A204.1 (cell line): ENCODE measurements around the gene DCPS.

Experiments used
- FAIRE-seq: peaks from 2 replicates; lab custom pipeline; 2012; peaks lifted over from hg19 to GRCh38; lab: Jason Lieb, UNC

Gene DCPS

DNA sequence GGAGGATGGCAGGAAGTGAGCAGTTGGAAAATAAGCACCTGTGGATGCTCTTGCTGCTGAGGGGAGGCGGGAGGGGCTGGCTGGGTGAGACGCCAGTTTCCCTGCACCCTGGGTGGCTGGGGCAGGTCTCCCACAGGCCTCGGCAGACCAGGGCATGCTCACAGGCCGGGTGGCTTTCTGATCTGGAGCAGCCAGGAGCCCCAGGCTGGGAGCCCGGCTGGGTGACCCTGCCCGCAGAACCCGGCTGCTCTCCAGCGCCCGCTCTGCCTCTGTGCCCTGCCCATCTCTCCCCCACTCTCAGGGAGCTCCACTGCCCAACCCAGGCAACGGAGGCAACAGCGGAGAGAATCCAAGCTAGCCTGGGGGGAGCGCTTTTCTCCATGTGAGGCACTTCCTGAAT, 24.6 kb downstream of the DCPS start:
- no peak for FAIRE-seq

DNA sequence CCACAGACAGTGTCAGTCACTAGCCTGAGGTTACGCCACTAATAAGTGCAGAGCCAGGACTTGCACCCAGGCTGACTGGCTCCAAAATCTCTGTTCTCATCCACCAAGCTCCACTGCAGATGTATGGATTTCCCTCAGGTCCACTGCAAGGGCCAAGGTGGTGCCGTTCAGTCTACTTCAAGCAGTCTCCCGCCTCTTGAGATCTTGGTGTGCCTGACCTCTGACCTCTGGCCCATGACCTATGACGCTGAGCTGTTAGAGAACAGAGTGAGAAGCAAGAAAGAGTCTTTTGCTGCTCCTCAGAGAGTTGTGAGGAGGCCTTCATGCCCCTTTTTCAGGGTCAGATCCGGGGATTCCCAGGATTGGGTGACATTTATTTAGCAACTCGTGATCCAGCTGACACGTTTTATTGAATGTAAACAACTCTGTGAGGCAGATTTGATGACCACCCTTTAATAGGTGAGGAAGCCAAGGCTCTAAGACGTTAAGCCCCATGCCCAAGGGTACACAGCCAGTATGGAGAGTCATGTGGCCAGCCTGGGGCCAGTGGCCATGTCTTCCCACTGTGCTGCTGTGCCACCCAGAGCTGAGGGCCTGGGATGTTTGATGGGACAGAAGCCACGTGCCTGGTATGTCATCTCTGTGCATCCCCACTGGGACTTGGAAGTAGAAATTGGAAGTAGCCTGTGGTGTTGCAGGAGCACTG, 25.2 kb downstream of the DCPS start:
- no peak for FAIRE-seq

DNA sequence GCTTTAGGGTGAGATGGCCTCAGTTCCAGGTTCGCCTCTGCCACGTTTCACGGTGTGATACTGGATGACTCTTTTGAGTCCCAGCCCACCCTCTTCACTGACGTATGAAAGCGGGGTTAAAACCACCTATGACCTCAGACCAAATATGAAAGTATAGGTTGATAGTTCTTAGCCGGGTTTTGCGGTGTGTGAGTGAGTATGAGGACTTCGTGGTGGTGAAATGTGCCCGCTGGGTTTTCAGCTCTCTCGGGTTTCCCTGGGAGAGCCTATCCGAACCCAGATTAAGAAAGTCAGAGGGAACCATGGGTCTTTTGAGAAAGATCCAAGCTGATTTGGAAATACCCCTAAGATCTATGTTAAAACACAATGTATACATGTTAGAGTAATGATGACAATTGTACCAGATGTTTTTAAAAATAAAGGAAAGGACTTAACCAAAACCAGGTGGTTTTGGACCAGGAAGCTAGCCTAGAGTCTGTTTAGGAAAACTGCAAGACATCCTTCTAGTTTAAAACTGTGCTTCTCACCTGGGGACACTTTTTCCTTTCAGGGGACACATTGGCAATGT, 25.9 kb downstream of the DCPS start:
- no peak for FAIRE-seq

DNA sequence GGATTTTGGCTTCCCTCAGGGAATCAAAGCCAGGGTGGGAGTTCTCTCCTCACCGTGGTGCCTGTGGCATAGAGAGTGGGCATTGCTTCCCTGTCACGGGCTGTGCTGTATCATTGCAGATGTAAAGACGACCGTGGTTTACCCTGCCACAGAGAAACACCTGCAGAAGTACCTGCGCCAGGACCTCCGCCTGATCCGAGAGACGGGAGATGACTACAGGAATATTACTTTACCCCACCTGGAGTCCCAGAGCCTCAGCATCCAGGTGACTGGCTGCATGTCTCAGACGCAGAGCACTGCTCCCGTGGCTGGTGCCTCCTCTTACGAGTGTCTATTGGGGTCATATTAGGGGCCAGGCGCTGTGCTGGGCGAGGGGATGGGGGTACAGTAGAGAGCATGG, 27.4 kb downstream of the DCPS start:
- FAIRE-seq, result no peak

DNA sequence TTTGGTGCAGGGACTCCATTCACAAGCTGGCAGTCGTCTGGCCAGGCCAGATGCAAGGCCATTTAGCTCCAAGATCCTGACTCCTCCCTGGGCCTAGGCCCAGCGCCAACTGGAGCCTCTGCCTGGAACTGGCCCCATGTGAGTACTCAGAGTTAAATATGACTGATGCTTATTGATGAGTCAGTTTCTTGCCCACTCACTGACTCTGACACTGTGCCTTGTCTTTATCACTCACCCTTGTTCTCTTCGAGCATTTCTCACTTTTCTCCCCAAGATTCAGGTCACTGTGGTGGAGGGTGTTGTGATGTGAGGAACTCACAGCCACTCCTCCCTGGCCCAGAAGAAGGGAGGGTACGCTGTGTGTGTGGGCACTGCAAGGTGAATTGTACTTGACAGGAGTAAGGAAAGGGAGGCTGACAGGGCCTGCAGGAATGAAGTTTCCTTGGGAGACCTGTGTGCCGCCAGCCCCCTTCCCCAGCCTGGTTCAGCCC, 28.4 kb downstream of the DCPS start:
- no peak for FAIRE-seq

DNA sequence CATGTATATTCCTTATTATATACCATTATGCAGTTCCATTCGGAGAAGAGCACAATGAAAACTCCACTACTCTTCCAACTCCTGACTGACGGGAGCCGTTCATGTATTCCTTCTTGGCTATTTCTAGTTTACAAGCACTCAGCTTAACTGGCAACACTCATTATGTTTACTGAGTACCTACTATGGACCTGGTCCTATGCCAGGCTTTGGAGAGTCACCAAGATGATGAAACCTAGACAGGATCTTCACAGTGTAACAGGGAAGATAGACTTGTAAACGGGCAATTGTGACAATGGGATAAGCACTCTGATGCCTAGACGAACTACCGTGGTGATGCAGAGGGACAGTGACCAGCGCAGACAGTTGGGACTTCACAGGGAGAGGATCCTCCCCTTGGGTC, 29.3 kb downstream of the DCPS start:
- no peak for FAIRE-seq

DNA sequence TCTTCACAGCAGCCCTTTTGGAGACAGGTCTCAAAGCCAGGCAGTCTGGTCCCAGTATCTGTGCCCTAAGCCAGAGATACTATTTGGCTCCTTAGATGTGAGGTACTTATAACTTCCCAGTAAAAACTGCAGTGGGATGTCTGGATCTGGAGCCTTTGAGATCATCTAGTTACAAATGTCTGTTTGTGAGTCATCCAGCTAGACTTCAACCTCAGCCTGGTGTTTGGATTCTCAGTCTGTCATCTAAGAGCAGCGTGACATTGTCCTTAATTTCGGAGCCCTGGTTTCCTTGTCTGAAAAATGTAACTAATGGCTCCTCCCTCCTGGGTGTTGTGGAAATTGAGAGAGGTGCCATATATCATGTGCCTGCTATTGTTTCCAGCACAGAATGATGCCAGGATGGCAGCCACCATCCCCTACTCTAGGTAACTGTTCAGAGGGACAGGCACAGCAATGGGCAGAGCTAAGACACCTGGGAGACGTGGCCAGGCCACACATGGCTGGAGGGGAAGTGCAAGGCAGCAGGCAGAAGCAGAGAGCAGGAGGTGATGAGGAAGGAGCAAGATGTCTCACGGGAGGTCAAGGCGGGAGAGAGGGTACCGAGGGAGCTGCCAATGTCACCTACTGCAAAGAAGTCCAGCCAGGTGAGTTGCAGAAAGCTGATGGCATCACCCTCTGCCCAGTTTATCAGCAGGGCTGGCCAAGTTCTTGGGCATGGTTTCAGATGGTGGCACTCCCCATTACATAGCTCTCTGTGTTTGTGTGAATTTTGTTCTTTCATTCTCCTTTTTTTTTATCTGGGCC, 31.0 kb downstream of the DCPS start:
- FAIRE-seq, result no peak

DNA sequence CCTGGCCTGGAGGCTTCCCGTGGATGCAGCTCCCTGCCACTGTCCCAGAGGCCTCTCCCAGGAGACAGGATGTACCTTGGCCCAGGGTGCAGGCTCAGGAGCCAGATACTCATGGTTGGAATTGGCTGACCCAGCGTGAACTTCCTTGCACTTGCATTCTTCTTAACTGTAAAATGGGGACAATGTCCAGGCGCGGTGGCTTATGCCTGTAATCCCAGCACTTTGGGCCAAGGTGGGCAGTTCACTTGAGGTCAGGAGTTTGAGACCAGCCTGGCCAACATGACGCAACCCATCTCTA, 31.6 kb downstream of the DCPS start:
- FAIRE-seq, result no peak

DNA sequence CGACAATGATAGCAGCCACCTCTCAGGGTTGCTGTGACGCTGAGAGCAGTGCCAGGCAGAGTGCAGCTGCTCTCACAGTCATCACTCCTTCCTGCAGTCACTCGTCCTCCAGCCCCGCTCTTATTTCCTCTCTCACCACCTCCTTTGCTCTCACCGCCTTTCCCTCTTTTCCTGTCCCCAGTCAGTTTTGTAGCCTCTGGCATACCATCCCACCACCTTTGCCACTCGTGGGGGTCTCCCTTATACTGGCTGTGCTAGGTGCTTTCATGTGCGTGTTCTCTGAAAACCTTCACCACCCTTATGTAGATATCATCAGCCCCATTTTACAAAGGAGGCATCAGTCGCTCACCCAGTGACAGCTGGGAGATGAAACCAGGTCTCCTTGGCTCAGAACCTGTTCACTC, 32.3 kb downstream of the DCPS start:
- no peak for FAIRE-seq

DNA sequence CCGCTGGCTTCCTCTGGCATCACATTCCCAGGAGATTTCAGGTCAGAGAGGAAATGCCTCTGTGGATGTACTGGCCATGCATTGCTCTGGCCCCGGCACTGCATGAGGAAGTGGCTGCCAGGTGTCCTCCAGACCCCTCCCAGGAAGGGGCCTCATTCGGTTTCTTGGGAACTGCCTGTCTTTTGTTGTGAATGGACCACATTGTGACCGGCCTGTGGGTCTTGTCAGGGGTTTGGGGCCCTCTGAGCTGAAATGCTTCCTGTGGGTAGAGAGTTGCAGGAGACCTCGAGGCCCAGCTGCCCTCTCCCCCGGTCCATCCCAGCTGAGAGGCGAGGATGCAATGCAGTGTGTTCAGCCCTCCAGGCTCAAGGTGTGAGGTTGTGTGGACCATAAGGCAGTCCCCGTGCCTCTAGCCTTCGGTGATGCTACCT, 32.8 kb downstream of the DCPS start:
- FAIRE-seq, result no peak

DNA sequence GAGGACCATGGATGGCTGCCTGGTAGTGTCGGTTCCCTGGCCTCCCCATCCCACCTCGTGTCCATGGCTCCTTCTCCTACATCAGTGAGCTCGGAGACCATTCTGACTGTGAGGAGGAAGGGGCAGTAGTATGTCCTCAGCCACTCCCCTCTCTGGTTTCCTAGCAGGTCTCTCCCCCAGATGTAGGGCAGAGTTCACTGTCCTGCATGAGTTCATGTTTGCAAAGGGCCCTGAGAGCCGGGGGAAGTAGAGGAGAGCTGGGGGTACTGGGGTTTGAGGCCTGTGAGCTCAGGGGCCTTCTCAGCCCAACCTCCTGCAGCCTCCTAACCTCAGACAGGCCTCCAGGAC, 33.2 kb downstream of the DCPS start:
- FAIRE-seq, result no peak

DNA sequence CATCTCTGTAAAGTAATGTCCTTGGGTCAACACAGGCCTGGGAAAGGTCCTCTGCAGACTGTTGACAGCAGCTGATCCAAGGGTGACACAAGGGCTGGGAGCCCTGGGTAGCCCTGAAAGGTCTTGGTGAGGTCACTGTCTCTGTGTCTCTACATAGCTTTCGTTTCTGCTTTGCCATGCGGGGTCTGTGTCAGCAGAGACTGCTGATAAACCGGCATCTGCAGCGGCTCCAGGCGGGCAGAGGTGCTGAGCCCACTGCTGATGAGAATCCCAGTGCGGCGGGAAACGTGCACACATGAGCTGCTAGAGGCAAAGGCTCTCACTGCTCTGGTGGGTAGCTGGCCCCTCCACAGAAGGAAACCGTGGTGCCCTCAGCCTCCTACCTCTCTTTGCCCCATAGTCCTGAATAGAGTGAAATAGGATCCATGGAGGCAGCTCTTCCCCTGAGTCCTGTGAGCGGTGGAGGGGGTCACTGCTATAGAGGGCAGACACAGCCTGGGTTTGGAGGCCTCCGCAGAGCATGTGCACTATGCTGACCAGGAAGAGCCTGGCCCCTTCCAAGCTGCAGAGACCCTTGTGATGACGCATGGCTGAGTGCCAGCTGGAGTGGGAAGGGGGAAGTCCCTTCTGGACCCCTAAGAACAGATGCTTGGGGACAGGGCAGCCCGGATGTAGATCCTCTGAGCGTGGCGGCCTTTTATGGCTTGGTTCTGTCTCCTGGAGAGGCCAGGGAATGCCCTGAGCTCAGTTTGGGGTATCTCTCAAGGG, 33.8 kb downstream of the DCPS start:
- FAIRE-seq, result no peak

DNA sequence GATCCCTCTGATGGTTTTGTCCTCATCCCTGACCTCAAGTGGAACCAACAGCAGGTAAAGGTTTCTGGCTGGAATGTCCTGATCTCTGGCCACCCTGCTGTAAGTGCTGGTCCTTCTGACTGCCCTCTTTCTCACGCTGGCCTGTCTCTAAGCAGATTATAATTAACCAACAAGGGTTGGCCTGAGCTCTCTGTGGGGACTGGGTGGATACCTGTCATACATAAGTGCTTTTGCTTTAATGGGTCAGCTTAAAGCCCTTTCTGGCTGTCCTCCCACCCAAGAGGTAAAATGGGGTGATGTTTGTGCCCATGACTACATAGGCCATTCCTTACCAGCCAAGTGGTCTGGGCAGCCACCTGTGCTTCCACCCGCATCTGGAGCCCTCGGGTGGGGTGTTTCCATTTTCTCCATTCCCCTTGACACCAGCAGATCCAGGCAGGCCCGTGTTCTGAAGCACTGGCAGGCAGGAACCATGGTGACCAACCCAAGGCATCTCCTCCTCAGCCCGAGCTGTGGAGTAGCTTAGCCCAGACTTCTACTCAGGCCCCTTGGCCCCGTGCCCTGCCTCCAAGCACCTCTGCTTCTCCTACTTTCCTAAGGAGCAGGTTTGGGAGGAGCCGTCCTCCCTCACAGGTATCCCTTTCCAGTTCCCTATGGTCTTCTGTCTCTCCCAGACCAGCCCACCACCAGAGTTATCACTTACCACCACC, 34.6 kb downstream of the DCPS start:
- no peak for FAIRE-seq

DNA sequence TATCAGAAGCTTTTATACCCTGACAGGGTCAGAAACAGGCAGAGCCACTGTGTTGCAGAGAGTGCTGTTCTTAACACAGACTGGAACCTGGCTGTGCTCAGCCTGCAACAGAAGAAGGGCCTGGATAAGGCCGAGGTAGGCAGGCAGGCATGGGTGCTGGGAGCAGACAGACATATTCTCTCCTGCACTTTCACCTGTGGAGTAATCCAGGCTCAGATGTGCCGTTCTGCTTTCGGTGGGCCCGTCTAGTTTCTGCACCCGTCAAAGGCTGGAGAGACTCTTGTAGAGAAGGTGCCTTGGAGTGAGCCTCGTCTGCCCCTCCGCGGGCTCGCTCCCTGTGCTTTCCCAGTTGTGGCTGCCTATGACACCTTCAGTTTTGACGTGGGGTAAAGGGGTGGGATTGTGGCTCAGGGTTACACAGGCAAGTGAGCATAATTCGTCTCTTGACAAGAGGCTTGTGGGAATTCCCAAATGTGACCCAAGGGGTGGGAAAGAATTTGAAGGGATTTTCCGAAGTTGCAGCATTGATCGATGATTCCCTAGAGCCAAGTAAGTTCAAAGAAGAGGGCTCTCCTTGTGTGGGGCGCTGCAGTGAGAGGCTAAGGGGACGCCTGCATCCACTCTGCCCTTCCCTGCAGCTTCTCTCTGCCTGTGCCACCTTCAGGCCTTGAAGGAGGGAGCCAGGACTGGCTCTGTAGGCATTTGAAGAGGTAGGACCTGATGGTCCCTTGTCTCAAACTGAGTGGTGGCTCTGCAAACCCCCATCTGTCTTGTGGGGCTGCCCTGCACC, 35.4 kb downstream of the DCPS start:
- FAIRE-seq, result no peak

DNA sequence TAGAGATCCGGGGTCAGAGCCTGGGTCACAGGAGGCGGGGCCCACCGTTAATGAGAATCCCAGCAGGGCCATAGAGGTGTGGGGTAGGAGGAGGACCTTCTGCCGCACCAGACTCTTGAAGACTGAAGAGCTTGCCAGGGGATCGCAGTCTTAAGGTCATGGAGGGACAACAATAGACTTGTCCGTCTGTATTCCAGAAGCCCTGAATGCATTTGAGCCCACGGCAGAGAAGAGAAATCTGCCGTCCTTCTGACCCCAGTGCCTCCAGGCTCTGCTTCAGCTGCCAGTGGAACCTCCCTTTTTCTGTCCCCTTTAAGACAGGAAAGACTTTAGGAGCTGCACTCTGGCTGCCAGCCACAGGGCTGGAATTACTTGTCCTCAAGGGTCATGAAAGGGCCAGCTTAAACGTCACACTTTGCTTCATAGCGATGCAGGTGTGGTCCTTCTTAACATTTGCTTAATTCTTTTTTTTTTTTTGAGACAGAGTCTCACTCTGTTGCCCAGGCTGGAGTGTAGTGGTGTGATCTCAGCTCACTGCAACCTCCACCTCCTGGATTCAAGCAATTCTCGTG, 36.1 kb downstream of the DCPS start:
- FAIRE-seq, result no peak

DNA sequence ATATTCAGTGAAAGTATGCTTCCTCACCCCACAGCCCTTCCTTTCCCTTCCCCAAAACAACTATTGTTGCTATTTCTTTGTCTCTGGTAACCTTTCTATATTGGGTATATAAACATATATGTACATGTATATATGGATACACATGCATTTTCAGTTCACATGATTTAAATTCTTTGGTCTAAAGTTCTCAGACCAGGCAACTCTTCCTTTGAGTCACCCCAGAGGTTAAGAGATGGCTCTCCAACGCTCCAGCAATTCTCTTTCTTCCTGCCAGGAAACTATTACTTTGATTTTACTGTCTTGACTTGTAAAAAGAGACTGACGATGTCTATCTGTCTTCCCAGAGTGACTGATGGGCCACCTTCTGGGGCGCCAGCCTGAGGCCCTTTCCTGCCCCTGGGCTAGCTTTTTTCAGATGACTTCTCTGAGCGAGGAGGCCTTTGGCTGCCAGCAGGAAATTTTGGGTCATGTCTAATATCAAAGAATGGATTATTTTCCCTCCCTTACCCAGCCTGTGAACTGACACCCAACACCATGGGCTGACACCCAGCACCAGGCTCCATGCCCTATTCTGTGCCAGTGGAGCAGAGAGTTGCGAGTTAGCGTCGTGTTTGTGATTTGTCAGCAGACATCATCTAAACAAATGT, 37.2 kb downstream of the DCPS start:
- FAIRE-seq, result no peak

DNA sequence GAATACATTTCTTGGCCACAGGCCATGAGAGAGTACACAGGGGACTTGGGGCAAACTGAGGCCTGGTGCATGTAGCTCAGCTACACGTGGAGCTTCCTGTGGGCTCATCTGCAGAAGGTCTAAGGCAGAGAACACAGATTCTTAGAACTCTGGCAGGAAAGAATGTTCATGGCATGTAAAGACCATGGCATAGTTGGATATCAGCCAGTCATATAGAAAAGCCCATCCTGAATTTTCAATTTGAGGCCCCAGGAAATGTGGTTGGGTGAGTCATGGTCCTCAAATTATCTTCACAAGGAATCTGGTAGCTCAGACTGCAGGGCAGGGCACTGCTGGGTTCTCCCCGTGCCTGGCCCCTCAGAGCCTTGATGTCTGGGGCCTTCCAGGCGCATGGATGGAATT, 37.9 kb downstream of the DCPS start:
- FAIRE-seq, result no peak

DNA sequence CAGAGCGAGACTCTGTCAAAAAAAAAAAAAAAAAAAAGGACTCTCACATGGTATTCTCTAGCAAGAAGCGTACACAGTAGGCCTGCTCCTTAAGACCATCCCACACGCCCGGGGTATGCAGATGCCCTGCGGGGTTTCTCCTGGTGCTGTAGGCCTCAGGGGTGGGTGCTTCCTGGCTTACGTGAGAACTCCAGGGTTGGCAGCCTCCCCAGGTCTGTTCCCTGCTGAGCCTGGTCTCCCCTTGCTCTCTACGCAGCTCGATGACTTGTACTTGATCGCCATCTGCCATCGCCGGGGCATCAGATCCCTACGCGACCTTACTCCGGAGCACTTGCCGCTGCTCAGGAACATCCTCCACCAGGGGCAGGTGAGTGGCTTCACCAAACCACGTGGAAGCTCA, 39.2 kb downstream of the DCPS start:
- no peak for FAIRE-seq

DNA sequence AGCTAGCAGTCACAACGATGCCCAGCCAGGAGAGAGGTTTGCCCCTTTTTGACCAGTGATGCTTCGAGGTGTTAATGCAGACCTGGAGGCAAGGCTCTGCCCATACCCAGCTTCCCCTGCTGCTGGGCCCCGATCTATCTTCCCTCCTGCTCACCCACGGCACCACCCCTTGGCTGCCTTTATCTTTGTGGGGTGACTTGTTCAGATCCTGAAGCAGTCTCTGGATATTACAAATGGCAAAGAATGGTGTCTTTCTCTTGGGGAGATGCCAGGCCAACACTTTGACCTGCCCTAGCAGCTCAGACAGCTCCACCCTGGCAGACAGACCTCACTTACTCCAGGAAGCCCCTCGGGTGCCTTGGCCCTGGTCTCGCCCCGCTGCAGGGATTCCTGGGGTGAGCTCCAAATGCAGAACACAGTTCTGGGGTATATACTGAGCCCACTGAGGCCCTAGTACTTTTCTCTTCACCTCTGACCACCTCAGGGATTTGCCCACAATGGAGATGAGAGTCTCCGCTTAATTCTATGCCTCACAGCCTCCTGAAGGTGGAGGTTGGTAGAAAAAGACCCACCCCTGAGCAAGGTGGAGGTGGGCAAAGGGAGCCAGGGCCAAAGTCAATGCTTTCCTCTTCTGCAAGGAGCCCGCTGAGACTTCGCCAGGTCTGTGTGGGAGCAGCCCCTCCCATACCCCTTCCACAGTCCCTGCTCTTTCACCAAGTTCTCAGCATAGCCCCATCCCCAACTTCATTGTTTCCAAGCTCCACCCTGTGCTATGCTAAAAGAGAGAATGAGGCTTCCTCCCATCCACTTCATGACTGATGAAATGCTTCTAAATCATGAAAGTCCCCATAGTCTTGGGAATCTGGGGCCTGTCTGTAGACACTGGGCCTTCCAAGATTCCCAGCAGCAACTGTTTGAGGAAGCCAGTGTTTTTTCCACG, 40.6 kb downstream of the DCPS start:
- no peak for FAIRE-seq

DNA sequence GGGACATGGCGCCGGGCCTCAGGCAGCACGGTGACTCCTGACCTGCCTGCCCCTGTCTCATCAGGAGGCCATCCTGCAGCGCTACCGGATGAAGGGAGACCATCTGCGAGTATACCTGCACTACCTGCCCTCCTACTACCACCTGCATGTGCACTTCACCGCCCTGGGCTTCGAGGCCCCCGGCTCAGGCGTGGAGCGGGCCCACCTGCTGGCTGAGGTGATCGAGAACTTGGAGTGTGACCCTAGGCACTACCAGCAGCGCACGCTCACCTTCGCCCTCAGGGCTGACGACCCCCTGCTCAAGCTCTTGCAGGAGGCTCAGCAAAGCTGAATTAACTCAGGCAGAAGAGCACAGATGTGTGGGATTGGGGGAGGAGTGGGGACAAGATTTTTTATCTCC, 41.4 kb downstream of the DCPS start:
- no peak for FAIRE-seq
